NCI-H1436 (cell line): Measurements from ENCODE around the gene SMG7.
A peak's percentile ranks its signal among the peaks of the same experiment; 100 is the strongest.

ENCODE experiments used
- DNase-seq: peaks from one replicate; lab custom pipeline; 2025; lab: John Stamatoyannopoulos, UW

SMG7 gene

GRCh38 chr1:183567584-183567983 lies 95.3 kb downstream of the SMG7 start:
- no peak for DNase-seq

GRCh38 chr1:183568176-183569021 lies 96.1 kb downstream of the SMG7 start:
- DNase-seq = no peak

- DNase-seq = no peak
Observed at GRCh38 chr1:183569141-183569540, 96.8 kb downstream of the SMG7 start.

- DNase-seq = no peak
Observed at GRCh38 chr1:183569801-183570200, 97.5 kb downstream of the SMG7 start.

GRCh38 chr1:183570451-183570850 lies 98.2 kb downstream of the SMG7 start:
- DNase-seq = no peak

GRCh38 chr1:183571678-183572268 lies 99.5 kb downstream of the SMG7 start:
- no peak for DNase-seq

GRCh38 chr1:183572721-183573120 lies 100.4 kb downstream of the SMG7 start:
- DNase-seq = no peak

GRCh38 chr1:183575606-183576005 lies 103.3 kb downstream of the SMG7 start:
- no peak for DNase-seq

GRCh38 chr1:183576537-183576936 lies 104.2 kb downstream of the SMG7 start:
- no peak for DNase-seq

GRCh38 chr1:183577897-183578465 lies 105.7 kb downstream of the SMG7 start:
- no peak for DNase-seq

GRCh38 chr1:183578856-183579255 lies 106.6 kb downstream of the SMG7 start:
- no peak for DNase-seq

GRCh38 chr1:183580281-183580682 lies 108.0 kb downstream of the SMG7 start:
- peak; percentile 20 for DNase-seq

- DNase-seq = no peak
Observed at GRCh38 chr1:183582021-183582713, 109.9 kb downstream of the SMG7 start.

- no peak for DNase-seq
Observed at GRCh38 chr1:183583466-183583865, 111.2 kb downstream of the SMG7 start.

- DNase-seq = no peak
Observed at GRCh38 chr1:183584147-183584546, 111.8 kb downstream of the SMG7 start.

- no peak for DNase-seq
Observed at GRCh38 chr1:183585038-183585437, 112.7 kb downstream of the SMG7 start.

GRCh38 chr1:183586455-183586854 lies 114.2 kb downstream of the SMG7 start:
- DNase-seq = no peak

GRCh38 chr1:183586926-183587325 lies 114.6 kb downstream of the SMG7 start:
- DNase-seq = no peak

GRCh38 chr1:183588827-183589226 lies 116.5 kb downstream of the SMG7 start:
- no peak for DNase-seq

GRCh38 chr1:183589384-183589783 lies 117.1 kb downstream of the SMG7 start:
- no peak for DNase-seq

GRCh38 chr1:183589874-183590243 lies 117.6 kb downstream of the SMG7 start:
- no peak for DNase-seq

GRCh38 chr1:183590244-183591191 lies 118.2 kb downstream of the SMG7 start, which contains the start of gene NCF2:
Gene NCF2, minus strand, starts transcription at chr1:183590459. Its CDS starts 130 bp downstream, at chr1:183590329.
- DNase-seq = no peak
